ENCODE results near the gene AZIN2.

- TF ChIP-seq POLR2A (IDR thresholded peaks at IDR 0.05; ENCODE audit: low read depth, low read length): no peak
- no peak for TF ChIP-seq POLR2AphosphoS5 (IDR thresholded peaks at IDR 0.05; ENCODE audit: low read depth, low read length)
- TF ChIP-seq TAF1 (IDR thresholded peaks at IDR 0.05; ENCODE audit: borderline replicate concordance, low read depth, low read length): no peak
These were observed 37.5 kb upstream of the AZIN2 start for GRCh38 chr1:33043267-33044092.
